HG02840 (cell line): ENCODE measurements around the gene GLCCI1.

ENCODE experiments used
- ATAC-seq: cut with Tn5 transposase; IDR thresholded peaks from one replicate; pipeline ENCODE4 v1.9.1; 2021; ENCODE audit warnings: mild to moderate bottlenecking, moderate library complexity, moderate number of reproducible peaks; ENCODE audit not compliant: unreplicated experiment, low FRiP score

The GLCCI1 gene

DNA sequence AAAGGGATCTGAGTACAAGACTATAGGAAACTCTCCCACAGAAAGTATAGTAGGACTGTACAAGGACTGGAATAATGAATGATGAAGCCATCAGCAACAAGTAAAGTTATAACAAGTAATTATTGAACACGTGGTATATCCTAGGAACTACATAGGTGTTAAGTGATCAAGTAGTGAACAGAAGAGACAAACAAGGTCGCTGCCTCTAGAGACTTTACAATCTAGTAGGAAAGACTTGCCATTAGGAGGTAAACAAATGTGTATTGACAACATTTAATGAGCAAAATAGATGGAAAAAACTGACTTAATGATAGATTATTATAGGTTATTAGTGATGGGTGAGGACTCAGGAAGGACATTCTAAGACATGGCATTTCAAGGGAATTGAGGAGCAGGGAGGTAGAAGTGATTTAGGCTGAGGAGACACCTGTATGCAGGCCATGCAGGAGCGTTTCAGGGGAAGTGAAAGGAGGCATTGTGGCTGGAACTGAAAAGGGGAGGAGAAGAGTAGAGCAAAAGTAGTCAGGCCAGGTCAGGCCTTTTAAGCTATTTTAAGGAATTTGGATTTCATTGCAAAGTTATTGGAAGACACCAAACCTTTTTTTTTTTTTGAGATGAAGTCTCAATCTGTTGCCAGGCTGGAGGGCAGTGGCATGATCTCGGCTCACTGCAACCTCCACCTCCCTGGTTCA, 8.5 kb upstream of the GLCCI1 start:
- ATAC-seq = peak; percentile 80

DNA sequence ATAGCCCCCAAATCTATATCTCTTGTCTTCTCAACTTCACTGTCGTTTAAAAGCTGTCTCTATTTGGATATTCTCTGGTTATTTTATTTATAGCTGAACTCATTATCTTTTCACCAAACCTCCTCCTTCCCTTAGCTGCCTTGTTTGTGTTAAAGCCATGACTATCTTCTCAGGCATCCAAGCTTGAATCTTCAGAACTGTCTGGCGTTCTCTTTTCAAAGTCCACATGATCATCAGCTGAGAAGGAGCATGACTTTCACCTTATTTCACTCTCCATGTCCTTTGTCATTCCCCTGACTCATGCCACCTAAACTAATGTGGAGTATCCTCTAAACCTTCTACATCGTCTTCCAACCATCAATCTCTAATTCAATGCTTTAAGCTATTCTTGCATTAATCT, 5.7 kb upstream of the GLCCI1 start:
- ATAC-seq = no peak

DNA sequence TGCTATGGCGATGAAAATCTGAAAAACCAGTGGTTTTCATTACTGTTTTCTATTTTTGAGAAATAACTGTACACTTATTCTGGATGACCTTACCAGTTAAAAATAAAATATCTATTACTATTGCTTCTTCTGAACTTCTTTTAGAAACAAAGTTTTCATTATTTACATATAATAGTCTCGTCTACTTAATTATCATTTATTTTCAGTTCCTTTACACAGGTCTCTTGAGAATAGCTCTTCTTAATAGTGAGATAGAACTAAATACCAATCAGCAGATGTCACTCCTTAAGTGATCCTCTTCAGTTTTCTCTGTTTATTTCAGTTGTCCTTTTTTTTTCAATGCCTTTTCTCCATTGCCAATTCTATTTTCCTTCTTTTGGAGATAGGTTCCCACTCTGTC, 4.3 kb upstream of the GLCCI1 start:
- ATAC-seq = no peak

DNA sequence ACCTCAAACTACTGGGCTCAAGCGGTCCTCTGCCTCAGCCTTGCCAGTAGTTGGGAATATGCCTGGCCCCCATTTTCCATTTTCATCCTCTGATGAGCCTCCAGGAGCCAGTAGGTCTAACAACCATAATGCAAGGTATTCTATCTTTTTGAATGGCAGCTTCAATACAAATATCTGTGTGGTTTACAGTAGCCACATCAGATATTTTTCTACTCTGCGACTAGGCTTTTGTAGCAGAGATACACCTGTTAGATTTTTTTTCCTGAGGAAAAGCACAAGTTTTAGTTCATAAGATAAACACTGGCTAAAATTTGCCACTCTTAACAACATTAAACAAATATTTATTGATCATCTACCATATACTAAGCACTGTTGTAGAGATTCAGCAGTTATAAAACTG, 3.9 kb upstream of the GLCCI1 start:
- no peak for ATAC-seq

DNA sequence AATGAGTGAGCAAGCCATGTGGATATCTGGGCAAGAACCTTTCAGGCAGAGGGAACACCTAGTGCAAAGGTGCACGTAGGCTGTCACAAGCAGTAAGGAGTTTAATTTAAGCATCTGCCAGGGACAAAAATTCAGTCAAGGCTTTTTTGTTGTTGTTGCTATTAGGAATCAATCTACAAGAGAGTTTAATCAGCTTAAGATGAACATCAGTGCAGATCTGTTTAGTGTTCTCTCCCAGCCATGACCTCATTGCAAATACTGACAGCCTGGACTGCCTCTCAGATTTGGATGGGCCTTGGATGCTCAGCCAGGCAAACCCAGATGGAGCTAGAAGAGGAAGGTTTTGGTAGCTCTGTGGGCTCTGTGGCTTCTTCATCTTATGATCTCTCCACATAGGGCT, 3.3 kb upstream of the GLCCI1 start:
- ATAC-seq = no peak

- ATAC-seq = no peak
Measured at GRCh38 chr7:7966141-7966734, 2.4 kb upstream of the GLCCI1 start.

DNA sequence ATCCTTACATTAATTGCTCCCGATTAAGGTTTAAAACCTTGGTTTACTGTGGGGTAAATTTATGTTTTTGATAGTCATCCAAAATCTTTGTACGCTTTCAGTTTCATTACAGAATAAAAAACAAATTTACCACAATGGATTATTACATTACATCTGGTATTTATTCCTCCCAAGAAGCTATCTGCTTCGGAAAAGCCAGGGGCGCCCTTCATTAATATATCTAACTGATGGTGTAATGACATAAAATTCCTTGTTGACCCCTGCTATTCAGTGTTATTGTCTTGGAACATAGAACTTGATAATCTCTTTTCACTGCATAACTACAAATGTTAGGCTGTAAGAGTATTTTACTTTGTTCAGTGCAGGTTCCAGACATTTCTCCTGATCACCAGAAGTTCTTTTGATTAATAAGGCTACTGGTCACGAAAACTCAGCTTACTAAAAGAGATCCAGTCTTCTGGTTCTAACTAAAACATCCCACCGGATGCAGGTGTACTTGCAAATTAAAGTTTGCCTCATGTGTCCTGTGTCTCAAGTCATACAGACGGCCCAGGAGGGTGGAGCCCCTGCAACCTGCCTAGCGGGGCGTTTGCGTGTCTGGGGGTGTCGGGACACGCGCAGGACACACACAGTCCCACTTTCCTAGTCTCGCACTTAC, 581 bp upstream of the GLCCI1 start:
- no peak for ATAC-seq

GRCh38 chr7:7969306-7970236, 975 bp downstream of the GLCCI1 start:
- ATAC-seq = no peak

DNA sequence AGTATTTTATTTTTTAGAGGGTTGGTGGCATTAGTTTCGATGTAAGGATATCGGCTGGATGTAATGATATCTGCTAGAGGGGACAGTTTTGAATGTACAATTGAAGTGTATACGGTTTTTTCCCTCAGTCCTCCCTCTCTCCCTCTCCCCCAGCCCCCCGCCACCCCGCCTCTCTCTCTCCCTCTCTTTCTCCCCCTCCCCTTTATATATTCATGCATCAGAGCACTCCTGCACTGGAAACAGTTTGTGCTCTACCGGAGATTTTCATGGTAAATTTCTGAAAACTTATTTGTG, 1.6 kb downstream of the GLCCI1 start:
- no peak for ATAC-seq

DNA sequence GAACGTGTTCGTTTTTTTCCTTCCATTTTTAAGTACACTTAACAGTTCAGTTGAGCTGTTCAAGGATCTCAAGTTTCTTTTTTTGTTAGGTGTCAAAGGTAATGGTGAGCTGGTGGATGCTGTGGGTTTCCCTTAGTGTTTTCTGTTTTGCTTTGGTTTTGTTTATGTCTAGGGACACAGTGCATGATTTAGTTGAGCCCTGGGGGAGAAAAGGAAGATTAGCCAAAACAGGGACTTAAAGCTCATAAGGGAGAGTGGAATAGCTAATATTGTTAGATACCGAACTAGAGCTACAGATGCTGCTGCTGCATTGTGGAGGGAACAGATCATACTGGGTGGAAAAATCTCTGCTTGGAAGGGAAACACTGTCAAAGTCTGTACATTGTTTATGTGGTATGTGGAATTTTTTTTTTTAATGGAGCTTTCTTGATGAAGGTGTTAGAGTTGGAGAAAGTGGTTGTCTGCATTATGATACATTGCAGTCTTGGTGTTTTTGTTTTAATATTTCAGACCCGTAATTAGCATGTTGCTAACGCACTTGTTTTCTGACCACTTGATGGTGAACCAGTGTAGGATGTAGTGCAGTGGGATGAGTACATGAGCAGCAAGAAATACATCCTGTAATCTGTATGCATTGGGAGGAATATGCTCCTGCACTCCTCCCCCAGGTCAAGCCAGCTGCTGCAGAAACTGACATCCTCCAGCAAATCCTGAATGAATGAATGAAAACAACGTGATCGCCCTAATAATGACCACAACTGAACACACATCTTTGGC, 2.1 kb downstream of the GLCCI1 start:
- no peak for ATAC-seq

- no peak for ATAC-seq
Measured at GRCh38 chr7:7971308-7972040, 2.9 kb downstream of the GLCCI1 start.

DNA sequence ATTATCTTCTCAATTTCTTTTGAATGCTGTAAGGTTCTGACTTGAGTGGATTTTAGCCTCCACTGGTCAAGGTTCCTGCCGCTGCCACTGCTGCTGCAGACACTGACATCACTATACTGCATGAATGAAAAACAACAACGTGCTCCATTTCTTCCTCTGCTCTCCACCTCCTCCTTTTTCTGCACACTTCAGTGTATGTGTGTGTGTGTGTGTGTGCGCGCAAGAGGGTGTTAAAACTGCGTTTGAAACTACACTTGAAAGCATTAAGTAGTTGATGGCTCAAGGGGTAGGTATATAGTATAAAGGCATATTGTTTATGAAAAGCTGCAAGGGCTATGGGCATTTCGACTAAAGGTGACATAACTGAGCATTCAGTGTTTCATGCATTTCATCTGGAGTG, 3.5 kb downstream of the GLCCI1 start:
- ATAC-seq = no peak

DNA sequence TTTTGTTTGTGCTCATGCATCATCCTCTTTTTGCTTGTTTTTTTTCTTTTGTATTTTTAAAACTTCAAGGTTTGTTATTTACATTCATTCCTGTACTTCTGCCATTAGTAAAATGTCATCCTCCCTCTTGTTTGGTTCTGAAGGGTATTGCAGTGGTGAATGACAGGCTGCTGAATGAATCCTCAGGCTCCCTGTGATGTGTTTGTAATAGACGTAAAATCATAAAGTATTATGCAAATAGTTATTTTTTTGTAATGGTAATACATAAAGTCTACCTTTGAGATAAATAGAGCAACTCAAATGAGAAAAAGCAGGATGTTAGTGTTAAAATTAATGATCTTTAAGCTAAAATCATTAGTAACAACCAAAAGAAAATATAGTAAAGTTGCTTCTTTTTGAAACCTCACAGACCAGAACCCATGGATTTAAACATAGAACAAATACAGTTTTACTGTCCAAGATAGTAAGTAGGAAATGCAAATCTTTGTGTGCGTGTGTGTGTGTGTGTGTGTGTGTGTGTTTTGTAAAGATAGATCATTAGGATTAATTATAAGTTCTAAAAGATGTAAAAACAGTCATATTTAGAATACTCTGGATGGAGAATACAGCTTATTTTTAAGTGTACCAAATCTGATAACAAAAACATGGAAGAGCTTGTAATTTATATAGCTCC, 4.5 kb downstream of the GLCCI1 start:
- ATAC-seq = no peak

DNA sequence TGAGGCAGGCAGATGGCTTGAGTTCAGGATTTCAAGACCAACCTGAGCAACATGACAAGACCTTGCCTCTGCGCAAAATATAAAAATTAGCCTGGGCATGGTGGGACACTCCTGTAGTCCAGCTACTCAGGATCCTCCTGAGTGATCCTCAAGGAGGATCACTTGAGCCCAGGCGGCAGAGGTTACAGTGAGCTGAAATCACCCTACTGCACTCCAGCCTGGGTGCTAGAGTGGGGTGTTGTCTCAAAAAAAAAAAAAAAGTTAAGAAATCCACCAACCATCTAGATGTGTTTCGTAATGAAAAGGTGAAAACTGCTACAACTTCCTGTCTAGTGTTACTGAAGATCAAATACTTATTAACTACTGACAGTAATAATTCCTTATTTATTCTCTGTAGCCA, 8.1 kb downstream of the GLCCI1 start:
- ATAC-seq = no peak

DNA sequence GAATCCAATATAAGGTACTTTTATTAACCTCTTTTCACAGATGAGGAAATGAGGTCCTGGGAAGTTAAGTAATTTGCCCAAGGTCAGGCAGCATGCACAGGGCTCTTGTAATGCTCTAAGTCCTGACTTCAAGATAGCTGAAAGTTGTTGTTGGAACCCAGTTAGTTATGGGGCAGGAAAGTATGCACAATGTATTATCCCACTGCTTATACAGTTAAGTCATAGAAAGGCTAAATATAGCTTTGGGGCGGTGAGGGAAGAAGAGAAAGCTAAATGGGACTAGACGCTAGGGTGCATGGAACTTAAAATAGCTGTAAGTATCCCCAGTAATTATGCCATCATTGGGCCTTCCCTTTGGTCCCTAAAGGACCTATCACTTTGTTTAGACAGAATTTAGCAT, 9.2 kb downstream of the GLCCI1 start:
- no peak for ATAC-seq

DNA sequence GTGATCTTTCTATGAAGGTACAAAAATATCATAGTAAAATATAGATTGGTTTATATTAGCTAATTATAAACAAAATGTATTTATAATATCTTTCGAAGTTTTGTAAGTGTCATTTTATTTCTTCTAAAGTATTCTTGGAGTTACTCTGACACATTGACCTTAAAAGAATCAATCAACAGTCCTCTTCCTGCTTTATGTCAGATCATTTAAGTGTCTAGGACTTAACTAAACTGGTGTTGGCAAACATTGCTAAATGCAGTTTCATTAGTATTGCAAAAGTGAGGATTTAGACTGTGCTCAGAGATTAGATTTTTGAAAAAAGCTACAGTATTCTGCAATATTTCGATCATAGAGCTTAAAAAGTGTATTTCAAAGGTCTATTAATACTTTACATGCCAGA, 10.3 kb downstream of the GLCCI1 start:
- no peak for ATAC-seq

- no peak for ATAC-seq
Measured at GRCh38 chr7:7979558-7979957, 11.0 kb downstream of the GLCCI1 start.

DNA sequence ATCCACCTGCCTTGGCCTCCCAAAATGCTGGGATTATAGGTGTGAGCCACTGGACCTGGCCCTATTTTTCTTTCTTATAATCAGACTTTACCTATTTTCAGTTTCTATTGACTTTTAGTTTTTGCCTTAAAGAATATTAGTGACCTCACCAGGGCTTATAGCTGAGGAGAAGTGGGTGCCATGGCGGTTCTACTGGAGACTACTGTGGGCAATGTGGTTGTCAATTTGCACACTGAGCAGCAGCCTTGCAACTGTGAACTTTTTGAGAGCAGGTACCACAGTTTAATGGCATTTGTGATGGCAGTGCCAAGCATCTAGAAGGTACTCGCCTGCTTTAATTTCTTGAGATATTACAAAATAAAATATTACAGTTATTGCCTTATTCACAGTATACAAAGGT, 11.5 kb downstream of the GLCCI1 start:
- no peak for ATAC-seq

- no peak for ATAC-seq
Measured at GRCh38 chr7:7982904-7983303, 14.3 kb downstream of the GLCCI1 start.
